COR-L47 (cell line): ENCODE measurements around the gene CREM.
"Not testable (repeated sequence)": the region's sequence is repeated elsewhere in the genome, so short reads cannot be mapped to it uniquely, and the experiment has no call there.

Experiments
- DNase-seq: peaks from one replicate; lab custom pipeline; 2025; lab: John Stamatoyannopoulos, UW

The CREM gene

GRCh38 chr10:35194906-35195305, 68.3 kb downstream of the CREM start:
- DNase-seq = no peak

DNA sequence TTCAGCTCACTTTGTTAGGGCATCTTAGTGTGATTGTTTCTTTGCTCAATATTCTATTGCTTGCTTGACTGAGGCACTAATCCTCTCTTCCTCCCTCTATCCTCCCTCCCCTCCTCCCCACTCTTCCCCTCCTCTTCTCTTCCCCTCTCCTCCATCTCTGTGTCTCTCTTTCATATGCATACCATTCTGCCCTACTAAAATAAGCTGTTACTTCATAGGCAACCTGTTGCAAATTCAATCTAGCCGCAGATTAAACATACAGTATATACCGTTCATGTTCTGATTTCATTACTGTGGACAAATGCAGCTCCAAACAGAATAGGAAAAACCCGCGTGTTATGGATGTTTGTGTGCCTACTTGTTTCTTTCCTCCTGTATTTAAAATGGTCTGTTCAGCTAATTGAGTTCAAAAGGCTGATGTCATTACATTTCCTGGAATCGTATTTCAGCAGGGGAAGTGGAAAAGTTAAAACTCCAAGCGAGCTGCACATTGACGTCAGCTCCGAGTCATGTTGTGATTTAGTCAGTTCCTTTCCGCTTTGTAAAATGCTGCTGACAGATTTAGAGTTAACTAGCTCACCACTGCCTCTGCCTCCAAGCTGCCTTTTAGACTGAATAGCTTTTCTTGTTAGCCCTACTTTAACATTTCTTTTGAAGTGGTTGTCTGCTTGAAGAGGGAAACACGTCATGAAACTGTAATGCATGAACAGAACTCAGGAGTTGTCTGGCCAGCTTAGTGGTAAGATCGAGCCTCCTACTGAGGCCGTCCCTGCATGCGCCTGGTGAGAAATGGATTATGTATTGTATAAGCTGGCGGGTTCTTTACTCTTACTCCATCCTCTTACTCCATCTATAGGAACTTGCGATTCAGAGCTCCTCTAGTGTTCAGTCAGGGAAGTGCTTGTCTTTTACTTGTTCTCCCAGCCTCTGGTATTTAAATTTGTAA, 69.0 kb downstream of the CREM start:
- DNase-seq = peak; percentile 42

DNA sequence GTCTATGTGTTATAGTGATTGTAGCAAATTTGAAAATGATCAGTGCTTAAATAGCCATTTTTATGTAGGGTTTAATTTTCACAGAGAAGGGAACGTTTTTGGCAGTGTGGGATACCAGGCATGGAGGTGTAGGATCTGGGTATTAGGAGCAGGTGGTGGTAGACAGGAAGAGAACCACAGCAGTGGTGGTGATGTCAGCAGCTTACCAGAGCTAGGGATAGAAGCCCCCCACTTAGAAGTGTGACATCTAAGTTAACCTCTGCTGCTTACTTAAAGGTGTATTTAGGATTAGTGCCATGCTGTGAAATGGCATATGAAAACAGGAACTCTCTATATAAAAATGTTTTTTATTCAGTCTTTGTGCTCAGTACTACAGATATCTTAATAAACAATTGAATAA, 73.8 kb downstream of the CREM start:
- DNase-seq = no peak

GRCh38 chr10:35201234-35201633, 74.6 kb downstream of the CREM start:
- DNase-seq = no peak

GRCh38 chr10:35202050-35202449, 75.4 kb downstream of the CREM start:
- no peak for DNase-seq

DNA sequence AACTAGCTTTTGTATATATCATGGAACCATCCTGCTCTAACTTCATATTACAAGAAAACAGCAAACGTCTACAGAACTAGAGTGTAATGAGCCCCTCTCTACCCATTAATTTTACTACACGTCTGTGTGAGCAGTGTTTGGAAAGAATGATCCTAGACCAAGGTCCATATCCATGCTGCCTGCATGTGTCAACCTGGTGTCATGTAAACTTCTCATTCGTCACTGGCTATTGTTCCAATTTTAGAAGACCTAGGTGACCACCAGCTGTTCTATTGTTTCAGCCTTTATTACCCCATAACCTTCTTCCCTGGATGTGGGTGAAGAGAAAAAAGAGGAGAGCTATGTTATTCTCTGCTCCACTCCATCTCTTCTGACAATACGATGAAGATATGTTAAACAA, 77.1 kb downstream of the CREM start:
- no peak for DNase-seq

DNA sequence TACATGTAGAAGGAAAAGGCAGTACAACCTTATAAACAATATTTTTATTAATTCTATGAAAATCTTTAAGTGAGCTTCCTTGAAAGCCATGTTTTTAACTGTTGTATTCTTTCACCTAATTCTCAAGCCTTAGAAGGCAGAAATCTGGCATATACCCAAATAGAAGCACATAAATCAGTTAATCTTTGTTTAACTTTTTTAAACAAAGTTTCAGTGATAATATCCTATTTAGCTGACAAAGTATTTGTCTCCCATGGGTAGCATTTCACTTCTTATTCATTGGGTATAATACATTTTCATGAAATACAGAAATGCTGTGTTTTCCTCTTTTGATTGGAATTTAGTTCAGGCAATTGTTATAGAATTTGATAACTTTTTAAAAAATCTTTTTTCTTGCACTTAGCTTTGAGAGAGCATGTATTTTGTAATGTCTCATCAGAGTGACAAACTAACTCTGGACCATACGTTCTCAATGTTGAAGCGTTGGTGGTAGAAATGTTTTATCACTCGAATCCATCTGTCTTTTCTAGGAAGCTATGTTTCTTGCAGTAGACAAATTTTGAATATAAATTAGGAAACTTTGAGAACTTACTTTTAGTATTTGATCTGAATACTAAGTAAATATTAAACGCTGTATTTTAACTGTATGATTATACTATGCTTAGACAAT, 78.1 kb downstream of the CREM start:
- DNase-seq = no peak

GRCh38 chr10:35206274-35206673, 79.6 kb downstream of the CREM start:
- no peak for DNase-seq

DNA sequence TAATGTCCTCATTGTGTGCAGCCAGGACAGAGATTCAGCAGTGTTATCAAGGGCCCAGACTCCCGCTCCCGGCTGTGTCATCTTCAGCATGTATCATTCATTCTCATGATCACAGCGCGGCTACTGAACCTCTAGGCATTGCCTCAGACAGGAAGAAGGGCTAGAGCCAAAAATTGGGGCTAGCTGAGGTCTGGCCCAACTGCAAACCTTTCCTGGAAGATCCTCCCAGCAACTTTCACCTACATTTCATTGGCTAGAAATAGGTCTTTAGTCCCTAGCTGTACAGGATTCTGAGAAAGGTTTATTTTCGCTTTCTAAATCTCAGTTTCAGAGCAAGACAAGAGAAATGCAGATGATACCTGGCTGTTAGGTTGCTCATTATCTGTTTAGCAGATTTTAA, 81.9 kb downstream of the CREM start:
- no peak for DNase-seq

DNA sequence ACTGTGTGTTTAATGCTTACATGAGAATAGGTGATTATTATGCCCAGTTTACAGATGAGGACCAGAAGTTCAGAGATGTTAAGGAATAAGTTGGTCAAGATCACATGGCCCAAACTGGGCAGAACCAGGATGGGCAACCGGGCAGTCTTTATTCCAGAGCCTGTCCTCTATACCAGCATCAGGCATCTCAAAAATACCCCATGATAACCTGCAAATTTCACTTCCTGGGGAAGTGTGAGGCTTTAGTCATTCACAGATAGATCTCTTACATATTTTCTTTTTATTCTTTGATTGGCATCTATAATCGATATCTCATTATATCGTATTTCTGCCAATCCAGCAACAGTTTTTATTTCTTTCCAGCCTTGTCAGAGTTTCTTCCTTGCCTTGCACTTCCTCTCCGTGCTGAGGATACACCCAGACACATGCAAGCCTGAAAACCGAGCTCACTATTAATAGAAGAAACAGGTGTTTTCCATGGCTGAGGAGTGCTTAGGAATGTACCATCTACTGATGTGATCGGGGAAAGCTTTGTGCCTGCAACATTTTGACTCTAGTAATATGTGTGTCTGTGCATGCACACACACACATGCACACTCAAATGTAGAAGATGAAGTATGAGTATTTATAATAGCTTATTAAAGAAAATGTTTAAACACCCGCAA, 82.4 kb downstream of the CREM start:
- no peak for DNase-seq

- no peak for DNase-seq
Measured at GRCh38 chr10:35210961-35211360, 84.3 kb downstream of the CREM start.

- DNase-seq = no peak
Measured at GRCh38 chr10:35211390-35211789, 84.7 kb downstream of the CREM start.

- DNase-seq = no peak
Measured at GRCh38 chr10:35212856-35213255, 86.2 kb downstream of the CREM start.

- no peak for DNase-seq
Measured at GRCh38 chr10:35213699-35214098, 87.1 kb downstream of the CREM start.

- no peak for DNase-seq
Measured at GRCh38 chr10:35214607-35215020, 88.0 kb downstream of the CREM start.

DNA sequence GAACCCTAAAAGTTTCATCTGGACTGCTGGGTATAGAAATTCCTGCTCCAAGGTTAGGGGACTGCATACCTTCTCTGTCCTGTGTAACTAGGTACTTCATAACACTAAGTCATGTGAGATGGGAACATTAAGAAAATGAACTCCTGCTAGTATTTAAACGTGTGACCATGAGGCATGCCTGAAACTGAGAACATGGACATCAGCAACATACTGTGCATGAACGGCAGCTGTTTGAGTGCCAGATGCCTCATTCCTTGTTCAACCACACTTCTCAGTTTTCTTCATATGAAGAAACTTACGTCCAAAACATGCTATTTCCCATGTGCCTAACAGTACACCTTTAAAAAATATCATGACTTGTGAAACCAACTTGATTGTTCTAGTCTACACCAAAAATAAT, 88.5 kb downstream of the CREM start:
- no peak for DNase-seq

DNA sequence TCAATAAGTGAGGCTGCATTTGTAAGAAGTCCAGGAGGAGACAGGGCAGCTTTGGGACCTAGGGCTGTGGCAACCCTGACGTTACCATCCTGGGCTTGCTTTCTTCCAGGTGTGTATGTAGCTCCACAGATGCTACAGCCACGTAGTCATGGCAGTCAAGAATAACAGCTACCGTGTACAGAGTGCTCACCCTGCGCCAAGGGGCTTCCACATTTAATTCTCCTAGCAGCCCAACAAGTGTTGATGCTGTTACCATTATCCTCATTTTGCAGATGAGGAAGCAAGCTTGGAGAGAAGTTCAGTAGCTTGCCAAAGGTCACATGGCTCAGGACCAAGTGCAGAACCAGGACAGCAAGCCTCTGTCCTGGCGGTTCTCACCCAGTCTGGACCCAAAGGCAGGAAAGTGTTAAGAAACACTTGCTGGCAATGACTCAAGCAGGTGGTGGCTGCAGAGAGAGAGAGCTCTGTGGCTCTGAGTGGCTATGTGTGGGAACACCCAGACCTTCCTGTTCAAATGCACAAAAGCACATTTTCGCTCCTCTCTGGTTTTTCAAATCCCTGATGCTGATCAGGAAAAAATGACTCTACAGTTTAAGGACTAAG, 89.8 kb downstream of the CREM start:
- DNase-seq = no peak

DNA sequence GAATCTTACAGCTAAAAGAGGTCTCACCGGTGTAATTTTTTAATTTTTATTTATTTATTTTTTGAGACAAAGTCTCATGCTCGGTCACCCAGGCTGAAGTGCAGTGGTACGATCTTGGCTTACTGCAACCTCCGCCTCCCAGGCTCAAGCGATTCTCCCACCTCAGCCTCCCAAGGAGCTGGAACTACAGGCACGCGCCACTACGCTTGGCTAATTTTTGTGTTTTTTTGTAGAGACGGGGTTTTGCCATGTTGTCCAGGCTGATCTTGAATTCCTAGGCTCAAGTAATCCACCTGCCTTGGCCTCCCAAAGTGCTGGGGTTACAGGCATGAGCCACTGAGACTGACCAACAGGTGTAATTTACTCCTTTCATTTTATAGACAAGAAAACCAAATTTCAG, 90.3 kb downstream of the CREM start:
- DNase-seq = not testable (repeated sequence)

GRCh38 chr10:35217455-35217854, 90.8 kb downstream of the CREM start:
- DNase-seq = no peak

DNA sequence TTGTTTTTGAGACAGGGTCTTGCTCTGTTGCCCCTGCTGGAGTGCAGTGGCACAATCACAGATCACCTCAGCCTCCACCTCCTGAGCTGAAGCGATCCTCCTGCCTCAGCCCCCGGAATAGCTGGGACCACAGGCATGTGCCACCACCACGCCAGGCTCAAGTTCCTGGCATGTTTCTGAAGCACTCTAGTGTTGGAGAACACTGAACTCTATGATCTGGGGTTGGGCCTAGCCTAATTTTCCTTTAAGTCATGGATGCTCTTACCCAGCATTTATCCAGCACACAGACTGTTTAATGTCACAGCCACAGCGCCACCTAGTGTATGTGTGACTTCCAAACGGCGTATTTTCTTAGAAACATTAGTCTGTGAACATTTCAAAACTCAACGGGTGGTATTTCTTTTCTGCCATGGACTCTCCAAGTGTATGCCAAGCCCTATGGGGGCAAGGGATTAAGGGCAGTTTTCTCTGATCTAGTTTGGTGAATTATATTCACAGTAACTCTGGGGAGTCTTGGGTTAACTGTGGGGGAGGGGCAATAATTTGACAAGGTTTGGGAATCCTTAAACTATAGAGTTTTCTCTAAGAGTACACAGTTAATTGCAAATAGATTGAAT, 91.8 kb downstream of the CREM start:
- peak; percentile 75 for DNase-seq

DNA sequence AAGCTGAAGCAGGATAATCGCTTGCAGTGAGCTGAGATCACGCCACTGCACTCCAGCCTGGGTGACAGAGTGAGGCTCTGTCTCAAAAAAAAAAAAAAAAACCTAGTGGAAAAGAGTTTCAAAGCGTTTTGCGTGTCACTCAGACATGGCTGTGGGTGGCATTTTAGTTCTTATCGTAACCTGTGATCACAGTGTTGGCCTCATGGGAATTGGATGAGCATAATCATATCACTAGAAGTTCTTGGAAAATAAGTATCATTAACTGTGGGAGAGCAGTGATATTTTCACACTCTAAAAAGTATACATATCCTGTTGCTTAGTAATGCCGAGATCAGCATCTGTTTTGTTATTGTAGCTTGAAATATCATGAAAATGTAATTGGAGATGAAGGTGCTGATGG, 92.6 kb downstream of the CREM start:
- DNase-seq = no peak
